Measurements from ENCODE around the gene CEACAM19.
"Not testable (repeated sequence)": the region's sequence is repeated elsewhere in the genome, so short reads cannot be mapped to it uniquely, and the experiment has no call there.

Gene CEACAM19

DNA sequence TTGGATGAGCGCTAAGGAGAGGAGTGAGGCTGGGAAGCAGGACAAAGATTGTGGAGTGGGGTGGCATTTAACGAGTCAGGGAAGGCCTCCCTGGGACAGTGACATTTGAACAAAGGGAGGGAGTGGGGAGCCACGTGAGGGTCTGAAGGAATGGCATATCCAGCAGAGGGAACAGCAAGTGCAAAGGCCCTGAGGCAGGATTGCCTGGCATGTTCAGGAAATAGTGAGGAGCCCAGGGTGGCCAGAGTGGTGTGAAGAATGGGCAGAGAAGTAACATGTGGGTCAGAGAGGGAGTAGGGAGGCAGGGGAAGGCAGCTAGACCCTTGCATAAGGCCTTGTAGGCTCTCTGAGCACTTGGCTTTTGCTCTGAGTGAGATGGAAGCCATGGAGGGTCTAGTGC lies 42.5 kb upstream of the CEACAM19 start:
- no peak overlapping the region for H3K4me3 ChIP-seq (ENCODE audit: control insufficient read depth, low read depth, low read length)
- TF ChIP-seq, protein P1, sequence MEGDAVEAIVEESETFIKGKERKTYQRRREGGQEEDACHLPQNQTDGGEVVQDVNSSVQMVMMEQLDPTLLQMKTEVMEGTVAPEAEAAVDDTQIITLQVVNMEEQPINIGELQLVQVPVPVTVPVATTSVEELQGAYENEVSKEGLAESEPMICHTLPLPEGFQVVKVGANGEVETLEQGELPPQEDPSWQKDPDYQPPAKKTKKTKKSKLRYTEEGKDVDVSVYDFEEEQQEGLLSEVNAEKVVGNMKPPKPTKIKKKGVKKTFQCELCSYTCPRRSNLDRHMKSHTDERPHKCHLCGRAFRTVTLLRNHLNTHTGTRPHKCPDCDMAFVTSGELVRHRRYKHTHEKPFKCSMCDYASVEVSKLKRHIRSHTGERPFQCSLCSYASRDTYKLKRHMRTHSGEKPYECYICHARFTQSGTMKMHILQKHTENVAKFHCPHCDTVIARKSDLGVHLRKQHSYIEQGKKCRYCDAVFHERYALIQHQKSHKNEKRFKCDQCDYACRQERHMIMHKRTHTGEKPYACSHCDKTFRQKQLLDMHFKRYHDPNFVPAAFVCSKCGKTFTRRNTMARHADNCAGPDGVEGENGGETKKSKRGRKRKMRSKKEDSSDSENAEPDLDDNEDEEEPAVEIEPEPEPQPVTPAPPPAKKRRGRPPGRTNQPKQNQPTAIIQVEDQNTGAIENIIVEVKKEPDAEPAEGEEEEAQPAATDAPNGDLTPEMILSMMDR (conservative IDR thresholded peaks at IDR 0.05; ENCODE audit: control insufficient read depth, insufficient read depth, low read depth, low read length): no peak
- DNase-seq (ENCODE audit: low read depth): no peak

DNA sequence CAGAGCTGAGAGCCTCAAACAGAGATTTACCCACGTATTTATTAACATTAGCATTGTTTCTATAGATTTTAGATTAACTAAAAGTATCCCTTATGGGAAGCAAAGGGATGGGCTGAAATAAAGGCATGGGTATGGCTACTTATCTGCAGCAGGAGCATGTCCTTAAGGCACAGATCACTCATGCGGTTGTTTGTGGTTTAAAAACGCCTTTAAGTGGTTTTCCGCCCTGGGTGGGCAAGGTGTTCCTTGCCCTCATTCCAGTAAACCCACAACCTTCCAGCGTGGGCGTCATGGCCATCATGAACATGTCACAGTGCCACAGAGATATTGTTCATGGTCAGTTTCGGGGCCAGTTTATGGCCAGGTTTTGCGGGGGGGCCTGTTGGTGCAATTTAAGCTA lies 39.7 kb upstream of the CEACAM19 start:
- DNase-seq (ENCODE audit: low read depth): not testable (repeated sequence)

DNA sequence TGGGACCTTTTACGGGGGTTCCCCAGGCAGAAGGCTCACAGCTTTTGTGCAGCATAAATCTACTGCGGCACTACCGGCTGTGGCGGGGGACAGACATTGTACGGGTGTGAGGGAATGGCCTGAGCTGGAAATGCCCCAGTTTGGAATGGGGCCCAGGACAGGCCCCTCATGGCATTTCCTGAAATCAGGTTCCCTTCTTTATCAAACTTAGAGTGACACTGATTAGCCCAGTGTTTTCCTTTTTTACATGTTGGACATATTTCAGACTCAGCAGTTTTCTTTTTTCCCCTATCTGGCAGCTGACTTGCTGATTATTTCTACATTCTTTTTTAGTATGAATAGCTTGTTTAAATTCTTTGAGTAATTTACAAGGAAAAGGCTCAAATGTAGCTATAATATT lies 37.2 kb upstream of the CEACAM19 start:
- not testable (repeated sequence) for H3K4me3 ChIP-seq (ENCODE audit: control insufficient read depth, low read depth, low read length); DNase-seq (ENCODE audit: low read depth)

More for the DNA sequence above, 39.7 kb upstream of the CEACAM19 start:
- not testable (repeated sequence) for H3K4me3 ChIP-seq (ENCODE audit: control insufficient read depth, low read depth, low read length)

DNA sequence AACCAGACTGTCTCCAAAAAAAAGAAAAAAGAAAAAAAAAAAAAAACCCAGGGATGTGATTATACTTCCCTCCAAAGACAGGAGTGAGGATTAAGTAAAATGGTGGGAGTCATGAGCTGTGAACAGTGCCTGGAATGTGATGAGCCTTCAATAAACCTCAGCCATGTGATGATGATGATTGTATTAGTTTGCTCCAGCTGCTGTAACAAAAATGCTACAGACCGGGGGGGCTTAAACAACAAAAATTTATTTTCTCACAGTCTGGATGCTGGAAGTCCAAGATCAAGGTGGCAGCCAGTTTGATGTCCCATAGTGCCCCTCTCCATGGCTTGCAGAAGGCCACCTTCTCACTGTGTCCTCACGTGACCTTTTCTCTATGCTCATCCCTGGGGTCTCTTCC lies 36.5 kb upstream of the CEACAM19 start:
- DNase-seq (ENCODE audit: low read depth): no peak
- H3K4me3 ChIP-seq (ENCODE audit: control insufficient read depth, low read depth, low read length): no peak overlapping the region
- TF ChIP-seq, protein P1 (conservative IDR thresholded peaks at IDR 0.05; ENCODE audit: control insufficient read depth, insufficient read depth, low read depth, low read length): no peak

DNA sequence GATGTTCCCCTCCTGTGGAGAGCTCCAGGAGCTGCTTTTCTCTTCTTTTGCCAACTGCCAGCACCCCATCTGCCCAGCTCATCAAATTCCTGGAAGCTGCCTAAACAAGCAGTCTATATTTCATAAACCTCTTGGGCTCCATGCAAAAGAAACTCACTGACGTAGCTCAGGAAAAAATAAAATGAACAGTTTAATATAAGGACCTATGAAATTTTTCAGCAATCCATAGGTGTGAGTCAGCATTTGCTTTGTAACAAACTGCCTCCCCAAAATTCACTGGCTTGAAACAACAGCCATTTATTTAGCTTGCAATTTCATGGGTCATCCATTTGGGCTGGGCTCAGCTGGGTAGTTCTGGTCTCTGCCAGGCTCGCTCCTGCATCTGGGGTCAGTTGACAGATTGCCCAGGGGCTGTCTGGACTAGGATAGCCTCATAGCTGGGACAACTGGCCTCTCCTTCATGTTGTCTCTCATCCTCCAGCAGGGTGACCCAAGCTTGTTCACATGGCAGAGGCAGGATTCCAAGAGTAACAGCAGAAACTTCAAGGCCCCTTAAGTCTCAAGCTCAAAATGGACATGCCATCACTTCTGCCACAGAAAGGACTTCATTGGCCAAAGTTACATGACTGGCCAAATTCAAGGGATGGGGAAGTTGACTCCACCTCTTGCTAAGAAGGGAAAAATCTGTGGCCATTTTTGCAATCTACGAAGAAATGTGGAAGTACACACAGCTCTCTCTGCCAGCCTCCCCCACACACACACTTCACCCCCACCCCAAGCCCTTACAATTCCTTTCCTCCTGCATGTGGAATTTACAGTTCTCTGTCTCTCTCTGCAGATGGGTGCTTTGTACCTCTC lies 35.5 kb upstream of the CEACAM19 start:
- DNase-seq (ENCODE audit: low read depth): peak; percentile 33
- TF ChIP-seq, protein P1 (conservative IDR thresholded peaks at IDR 0.05; ENCODE audit: control insufficient read depth, insufficient read depth, low read depth, low read length): no peak
- no peak overlapping the region for H3K4me3 ChIP-seq (ENCODE audit: control insufficient read depth, low read depth, low read length)

DNA sequence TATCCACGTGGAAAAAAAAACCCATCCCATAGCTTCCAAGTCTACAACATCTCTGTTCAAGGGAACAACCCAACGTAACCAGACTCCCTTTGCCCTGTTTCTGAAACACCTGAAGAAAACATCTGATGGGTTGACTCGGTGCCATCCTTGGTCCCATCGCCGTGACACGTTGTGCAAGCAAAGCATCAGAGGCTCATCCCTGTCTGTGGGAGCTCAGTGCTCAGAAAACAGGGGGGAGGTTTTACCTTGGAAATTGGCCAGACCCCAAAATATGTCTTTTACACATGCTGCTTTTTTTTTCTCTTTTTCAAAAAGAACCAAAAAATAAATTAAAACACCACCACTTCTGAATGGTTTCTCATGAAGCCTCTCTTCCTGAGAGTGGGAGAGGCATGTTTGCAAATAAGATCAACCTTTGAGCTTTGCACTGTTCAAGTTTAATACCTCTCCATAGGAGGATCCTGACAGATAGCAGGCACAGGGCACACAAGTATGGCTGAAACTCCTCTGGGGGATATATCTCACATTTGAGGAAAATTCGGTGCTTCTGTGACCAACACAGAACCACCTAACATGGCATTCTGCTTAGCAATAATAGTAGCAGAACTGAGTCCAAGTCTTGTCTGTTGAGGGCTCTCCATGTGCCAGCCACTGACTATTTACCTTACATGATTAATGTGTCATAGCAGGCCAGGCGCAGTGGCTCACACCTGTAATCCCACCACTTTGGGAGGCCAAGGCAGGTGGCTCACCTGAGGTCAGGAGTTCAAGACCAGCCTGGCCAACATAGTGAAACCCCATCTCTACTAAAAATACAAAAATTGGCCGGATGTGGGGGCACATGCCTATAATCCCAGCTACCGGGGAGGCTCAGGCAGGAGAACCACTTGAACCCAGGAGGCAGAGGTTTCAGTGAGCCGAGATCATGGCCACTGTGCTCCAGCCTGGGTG lies 34.6 kb upstream of the CEACAM19 start:
- no peak overlapping the region for H3K4me3 ChIP-seq (ENCODE audit: control insufficient read depth, low read depth, low read length)
- DNase-seq (ENCODE audit: low read depth): no peak
- TF ChIP-seq, protein P1 (conservative IDR thresholded peaks at IDR 0.05; ENCODE audit: control insufficient read depth, insufficient read depth, low read depth, low read length): no peak

DNA sequence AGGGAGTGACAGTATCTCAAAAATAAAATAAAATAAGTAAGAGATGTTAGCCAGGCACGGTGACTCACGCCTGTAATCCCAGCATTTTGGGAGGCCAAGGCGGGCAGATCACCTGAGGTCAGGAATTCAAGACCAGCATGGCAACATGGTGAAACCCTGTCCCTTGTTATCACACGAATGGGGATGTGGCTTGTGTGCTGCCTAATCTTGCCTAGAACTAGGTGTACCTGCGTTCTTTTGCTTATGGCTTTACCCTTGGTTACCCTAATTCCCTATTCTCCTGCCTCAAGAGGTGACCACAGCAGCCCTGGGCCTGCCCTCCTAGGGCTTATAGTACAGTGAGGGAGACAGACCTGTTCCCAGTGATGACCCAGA lies 33.9 kb upstream of the CEACAM19 start:
- TF ChIP-seq, protein P1 (conservative IDR thresholded peaks at IDR 0.05; ENCODE audit: control insufficient read depth, insufficient read depth, low read depth, low read length): no peak
- H3K4me3 ChIP-seq (ENCODE audit: control insufficient read depth, low read depth, low read length): no peak overlapping the region
- no peak for DNase-seq (ENCODE audit: low read depth)
